D721Med (cell line): ENCODE measurements around the gene ICE2.

ENCODE experiments used
- DNase-seq: peaks from one replicate; pipeline ENCODE4 v3.0.0; 2011; ENCODE audit warnings: low spot score; ENCODE audit not compliant: insufficient read length
- FAIRE-seq: peaks from 2 replicates; lab custom pipeline; 2011; peaks lifted over from hg19 to GRCh38; lab: Jason Lieb, UNC
- TF ChIP-seq, protein P1 (sequence below): IDR thresholded peaks from 2 replicates; pipeline ENCODE4 v1.5.1; 2012; ENCODE audit warnings: mild to moderate bottlenecking, control low read depth; ENCODE audit not compliant: insufficient read depth; ENCODE audit errors: missing control alignments

Gene ICE2

GRCh38 chr15:60374628-60375081 lies 104.3 kb downstream of the ICE2 start:
- DNase-seq (no peak), FAIRE-seq (no peak)
- TF ChIP-seq, protein P1, sequence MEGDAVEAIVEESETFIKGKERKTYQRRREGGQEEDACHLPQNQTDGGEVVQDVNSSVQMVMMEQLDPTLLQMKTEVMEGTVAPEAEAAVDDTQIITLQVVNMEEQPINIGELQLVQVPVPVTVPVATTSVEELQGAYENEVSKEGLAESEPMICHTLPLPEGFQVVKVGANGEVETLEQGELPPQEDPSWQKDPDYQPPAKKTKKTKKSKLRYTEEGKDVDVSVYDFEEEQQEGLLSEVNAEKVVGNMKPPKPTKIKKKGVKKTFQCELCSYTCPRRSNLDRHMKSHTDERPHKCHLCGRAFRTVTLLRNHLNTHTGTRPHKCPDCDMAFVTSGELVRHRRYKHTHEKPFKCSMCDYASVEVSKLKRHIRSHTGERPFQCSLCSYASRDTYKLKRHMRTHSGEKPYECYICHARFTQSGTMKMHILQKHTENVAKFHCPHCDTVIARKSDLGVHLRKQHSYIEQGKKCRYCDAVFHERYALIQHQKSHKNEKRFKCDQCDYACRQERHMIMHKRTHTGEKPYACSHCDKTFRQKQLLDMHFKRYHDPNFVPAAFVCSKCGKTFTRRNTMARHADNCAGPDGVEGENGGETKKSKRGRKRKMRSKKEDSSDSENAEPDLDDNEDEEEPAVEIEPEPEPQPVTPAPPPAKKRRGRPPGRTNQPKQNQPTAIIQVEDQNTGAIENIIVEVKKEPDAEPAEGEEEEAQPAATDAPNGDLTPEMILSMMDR: no peak

DNA sequence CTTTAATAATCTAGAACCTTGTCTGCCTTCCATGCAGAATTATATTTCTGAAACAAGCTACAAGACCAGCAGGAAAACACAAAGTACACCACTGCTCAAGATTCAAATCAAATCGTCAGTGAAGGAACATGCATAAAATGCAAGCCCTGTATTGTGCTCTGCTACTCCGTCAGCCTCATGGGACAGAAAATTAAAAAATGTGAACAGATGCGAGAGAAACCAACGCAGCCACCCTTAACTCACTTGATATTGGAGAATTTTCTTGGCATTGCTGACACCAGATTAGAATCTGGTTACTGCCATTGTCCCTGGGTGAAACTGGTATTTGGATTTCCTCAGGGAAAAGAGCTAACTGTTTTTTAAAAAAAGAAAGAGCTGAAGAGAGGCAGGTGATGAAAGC lies 104.7 kb downstream of the ICE2 start:
- TF ChIP-seq, protein P1: no peak
- DNase-seq (no peak), FAIRE-seq (no peak)

- FAIRE-seq (no peak), DNase-seq (no peak)
- TF ChIP-seq, protein P1: no peak
These were observed 105.2 kb downstream of the ICE2 start for GRCh38 chr15:60373745-60374144.

DNA sequence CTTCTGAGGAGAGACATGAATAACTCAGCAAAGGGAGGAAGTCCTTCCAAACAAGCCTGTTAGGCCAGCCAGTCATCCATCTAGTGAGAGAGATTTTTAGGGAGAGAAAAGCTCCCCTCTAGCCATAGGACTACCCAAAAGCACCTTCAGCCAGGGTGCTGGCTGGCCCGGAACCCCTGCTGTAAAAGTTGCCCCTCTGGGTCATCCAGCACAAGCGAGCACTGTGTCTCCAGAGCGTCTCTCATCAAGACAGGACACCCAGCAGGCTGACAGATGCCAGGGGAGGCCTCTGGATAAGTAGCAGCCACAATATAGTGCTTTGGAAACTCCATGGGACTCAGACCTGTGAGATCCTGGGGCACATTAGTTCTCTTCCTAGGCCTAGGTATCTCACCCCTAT lies 105.6 kb downstream of the ICE2 start:
- no peak for DNase-seq
- TF ChIP-seq, protein P1: no peak
- FAIRE-seq: no peak

- no peak for FAIRE-seq
- DNase-seq: no peak
- TF ChIP-seq, protein P1: no peak
These were observed 106.2 kb downstream of the ICE2 start for GRCh38 chr15:60372756-60373155.

- DNase-seq: no peak
- no peak for FAIRE-seq
- TF ChIP-seq, protein P1: no peak
These were observed 106.7 kb downstream of the ICE2 start for GRCh38 chr15:60372227-60372626.

GRCh38 chr15:60371175-60372051 lies 107.5 kb downstream of the ICE2 start:
- no peak for FAIRE-seq
- DNase-seq: no peak
- TF ChIP-seq, protein P1: no peak
